PC-9 (cell line): ENCODE data around the gene MAP2K1. TPM values are rescaled to one million over a fixed set of nuclear protein-coding genes. Genes with fewer than 3 reads are reported as not detected.

ENCODE experiments used
- BruUV-seq: library from RNA; stranded (reverse); fragments of 400-500 nt; replicated peaks from 2 replicates; lab custom pipeline; 2021; lab: Mats Ljungman, UMichigan
- CTCF ChIA-PET: fragments of 300-600 bp; sonication (Branson Sonifier 250); formaldehyde crosslinking; loops from one replicate; lab custom pipeline; 2022; ENCODE audit warnings: antibody characterized with exemption; lab: Charles Lee
- POLR2A ChIA-PET: fragments of 300-600 bp; sonication (Branson Sonifier 250); formaldehyde crosslinking; loops from one replicate; lab custom pipeline; 2022; ENCODE audit warnings: antibody characterized with exemption; ENCODE audit not compliant: unreplicated experiment; lab: Charles Lee
- DNase-seq, 2 experiments: peaks; one replicate each; pipeline versions ENCODE4 v3.0.0 to v3.0.0-alpha.2; 2015 to 2022; ENCODE audit warnings: mixed read lengths in 1 of 2
- H2AFZ ChIP-seq: fragments of 200-600 bp; sonication (generic); 2 replicates; pipeline ENCODE4 v1.8.1; 2017; ENCODE audit warnings: antibody characterized with exemption
- H3F3A ChIP-seq: fragments of 200-600 bp; sonication (generic); 2 replicates; pipeline ENCODE4 v1.8.1; 2017; ENCODE audit warnings: antibody characterized with exemption, mild to moderate bottlenecking, low read depth; ENCODE audit not compliant: insufficient read depth
- H3K27ac ChIP-seq: fragments of 200-600 bp; sonication (generic); 2 replicates; pipeline ENCODE4 v1.6.1; 2016; ENCODE audit warnings: mixed run types
- H3K27me3 ChIP-seq: fragments of 200-600 bp; sonication (generic); 2 replicates; pipeline ENCODE4 v1.6.1; 2016; ENCODE audit warnings: low read depth, mixed run types; ENCODE audit not compliant: insufficient read depth
- H3K36me3 ChIP-seq: fragments of 200-600 bp; sonication (generic); 2 replicates; pipeline ENCODE4 v1.6.1; 2016; ENCODE audit warnings: low read depth, mixed run types
- H3K4me1 ChIP-seq: fragments of 200-600 bp; sonication (generic); replicated peaks from 2 replicates; pipeline ENCODE4 v1.6.1; 2016; ENCODE audit warnings: mixed run types; ENCODE audit not compliant: insufficient read depth
- H3K4me2 ChIP-seq: fragments of 200-600 bp; sonication (generic); 2 replicates; pipeline ENCODE4 v1.6.1; 2017; ENCODE audit warnings: mixed run types
- H3K4me3 ChIP-seq: fragments of 200-600 bp; sonication (generic); 2 replicates; pipeline ENCODE4 v1.6.1; 2016; ENCODE audit warnings: mixed run types
- H3K79me2 ChIP-seq: fragments of 200-600 bp; sonication (generic); 2 replicates; pipeline ENCODE4 v1.6.1; 2017; ENCODE audit warnings: low read depth, mixed run types
- H3K9me2 ChIP-seq: fragments of 200-600 bp; sonication (generic); 2 replicates; pipeline ENCODE4 v1.8.1; 2017; ENCODE audit warnings: mild to moderate bottlenecking; ENCODE audit not compliant: insufficient read depth
- H3K9me3 ChIP-seq: fragments of 200-600 bp; sonication (generic); 2 replicates; pipeline ENCODE4 v1.8.1; 2016; ENCODE audit warnings: low read depth; ENCODE audit not compliant: insufficient read depth
- H4K20me1 ChIP-seq: fragments of 200-600 bp; sonication (generic); 2 replicates; pipeline ENCODE4 v1.8.1; 2017; ENCODE audit not compliant: insufficient read depth
- CTCF ChIP-seq: fragments of 200-600 bp; sonication (generic); conservative IDR thresholded peaks from 2 replicates; pipeline ENCODE4 v1.6.1; 2017; ENCODE audit warnings: mixed run types, antibody characterized with exemption, mild to moderate bottlenecking, moderate library complexity
- EZH2 ChIP-seq: fragments of 200-600 bp; sonication (generic); IDR thresholded peaks from 2 replicates; pipeline ENCODE4 v1.8.0; 2017; ENCODE audit warnings: antibody characterized with exemption, low read depth
- intact Hi-C: fragments of 100-400 bp; cut with micrococcal nuclease; formaldehyde crosslinking; loops from one replicate; pipeline ENCODE4 v1.10.0; 2022; ENCODE audit not compliant: unreplicated experiment
- total RNA-seq: library from RNA; stranded (reverse); gene quantifications from 2 replicates; pipeline ENCODE4 v1.2.3, GENCODE V29; 2021

Gene MAP2K1
- total RNA-seq, 1 experiment from 2014 or later: 78.6 TPM

DNA sequence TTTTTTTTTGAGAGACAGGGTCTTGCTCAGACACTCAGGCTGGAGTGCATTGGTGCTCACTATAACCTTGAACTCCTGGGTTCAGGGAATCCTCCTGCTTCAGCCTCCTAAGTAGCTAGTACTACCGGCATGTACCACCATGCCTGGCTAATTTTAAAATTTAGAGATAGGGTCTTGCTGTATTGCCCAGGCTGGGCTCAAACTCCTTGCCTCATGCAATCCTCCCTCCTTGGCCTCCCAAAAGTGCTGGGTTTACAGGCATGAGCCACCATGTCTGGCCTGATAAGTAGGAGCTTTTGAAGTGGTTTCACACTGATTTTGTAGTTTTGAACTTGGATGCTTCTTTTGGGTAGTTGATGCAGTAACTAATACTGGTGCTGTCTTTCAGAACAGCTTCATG is 7.8 kb downstream of the MAP2K1 start:
- no peak for DNase-seq
- H2AFZ ChIP-seq: no peak overlapping the region
- no TSS peak for BruUV-seq
- peaks cover 84% of the 10 kb centered on the region for H3K79me2 ChIP-seq
- POLR2A ChIA-PET: no interaction called here
- H3K27ac ChIP-seq: no peak overlapping the region
- H3K9me3 ChIP-seq: no peaks in the 10 kb centered on the region
- H3F3A ChIP-seq: peaks cover 10% of the 10 kb centered on the region; the same call in 1 of the 2 replicates
- H4K20me1 ChIP-seq: no peaks in the 10 kb centered on the region
- H3K4me1 ChIP-seq: peaks cover 13% of the 10 kb centered on the region
- H3K36me3 ChIP-seq: peaks cover 3% of the 10 kb centered on the region; the same call in 1 of the 2 replicates
- no peaks in the 10 kb centered on the region for H3K9me2 ChIP-seq
- TF ChIP-seq EZH2 (no peak), CTCF (no peak)
- H3K27me3 ChIP-seq: no peaks in the 10 kb centered on the region
- H3K4me3 ChIP-seq: no peak overlapping the region
- H3K4me2 ChIP-seq: no peak overlapping the region
- CTCF ChIA-PET: no interaction called here
- intact Hi-C loops: no loop called here

DNA sequence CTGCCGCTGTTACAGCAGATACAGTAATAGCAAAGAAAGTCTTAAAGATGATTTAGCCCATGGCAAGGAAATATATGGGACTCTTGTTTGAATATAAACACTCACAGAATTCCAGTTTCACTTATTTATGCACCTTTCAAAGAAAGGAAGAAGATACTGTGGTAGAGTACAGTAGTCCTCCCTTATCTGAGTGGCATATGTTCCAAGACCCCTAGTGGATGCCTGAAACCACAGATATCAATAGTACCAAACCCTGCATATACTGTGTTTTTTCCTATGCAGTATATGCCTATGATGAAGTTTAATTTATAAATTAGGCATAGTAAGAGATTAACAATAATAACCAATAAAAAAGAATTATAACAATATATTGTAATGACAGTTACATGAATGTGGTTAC is 8.2 kb downstream of the MAP2K1 start:
- Histone ChIP-seq H3K27me3 (no peaks in the 10 kb centered on the region), H3K9me2 (no peaks in the 10 kb centered on the region), H3K27ac (no peak overlapping the region), H3K36me3 (peaks cover 3% of the 10 kb centered on the region; the same call in 1 of the 2 replicates), H3K79me2 (peaks cover 80% of the 10 kb centered on the region), H3F3A (peaks cover 6% of the 10 kb centered on the region; the same call in 1 of the 2 replicates), H3K4me1 (peaks cover 9% of the 10 kb centered on the region), H3K4me3 (no peak overlapping the region), H3K4me2 (no peak overlapping the region), H2AFZ (no peak overlapping the region), H4K20me1 (no peaks in the 10 kb centered on the region), H3K9me3 (no peaks in the 10 kb centered on the region)
- ChIA-PET CTCF (no interaction called here), POLR2A (no interaction called here)
- TF ChIP-seq CTCF (no peak), EZH2 (no peak)
- BruUV-seq: no TSS peak
- intact Hi-C loops: no loop called here
- no peak for DNase-seq

DNA sequence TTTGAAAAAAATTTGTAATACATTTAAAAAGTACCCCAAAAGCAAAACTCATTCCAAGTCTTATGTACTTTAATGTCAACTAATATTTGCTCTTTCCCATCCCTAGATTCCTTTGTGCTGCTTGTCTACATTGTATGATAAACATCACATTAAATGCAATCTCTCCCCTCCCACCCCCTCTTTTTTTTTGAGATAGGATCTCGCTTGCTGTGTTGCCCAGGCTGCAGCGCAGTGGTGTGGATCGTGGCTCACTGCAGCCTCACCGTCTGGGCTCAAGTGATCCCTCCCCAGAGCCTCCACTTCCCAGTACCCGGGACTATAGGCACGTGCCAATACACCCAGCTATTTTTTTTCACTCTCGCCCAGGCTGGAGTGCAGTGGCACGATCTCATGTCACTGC is 12.6 kb downstream of the MAP2K1 start:
- Histone ChIP-seq H3K9me2 (no peaks in the 10 kb centered on the region), H3K4me3 (no peak overlapping the region), H3K27me3 (no peaks in the 10 kb centered on the region), H3K79me2 (peaks cover 77% of the 10 kb centered on the region), H3K4me2 (no peak overlapping the region), H3K4me1 (no peaks in the 10 kb centered on the region), H3F3A (no peaks in the 10 kb centered on the region), H2AFZ (no peak overlapping the region), H3K36me3 (no peaks in the 10 kb centered on the region), H3K9me3 (no peaks in the 10 kb centered on the region), H4K20me1 (peaks cover 3% of the 10 kb centered on the region), H3K27ac (no peak overlapping the region)
- intact Hi-C loops: no loop called here
- no peak for TF ChIP-seq EZH2
- no peak for TF ChIP-seq CTCF
- DNase-seq: no peak
- no TSS peak for BruUV-seq
- ChIA-PET POLR2A (no interaction called here), CTCF (no interaction called here)
